ENCODE data around the gene CRIM1.

Gene CRIM1

DNA sequence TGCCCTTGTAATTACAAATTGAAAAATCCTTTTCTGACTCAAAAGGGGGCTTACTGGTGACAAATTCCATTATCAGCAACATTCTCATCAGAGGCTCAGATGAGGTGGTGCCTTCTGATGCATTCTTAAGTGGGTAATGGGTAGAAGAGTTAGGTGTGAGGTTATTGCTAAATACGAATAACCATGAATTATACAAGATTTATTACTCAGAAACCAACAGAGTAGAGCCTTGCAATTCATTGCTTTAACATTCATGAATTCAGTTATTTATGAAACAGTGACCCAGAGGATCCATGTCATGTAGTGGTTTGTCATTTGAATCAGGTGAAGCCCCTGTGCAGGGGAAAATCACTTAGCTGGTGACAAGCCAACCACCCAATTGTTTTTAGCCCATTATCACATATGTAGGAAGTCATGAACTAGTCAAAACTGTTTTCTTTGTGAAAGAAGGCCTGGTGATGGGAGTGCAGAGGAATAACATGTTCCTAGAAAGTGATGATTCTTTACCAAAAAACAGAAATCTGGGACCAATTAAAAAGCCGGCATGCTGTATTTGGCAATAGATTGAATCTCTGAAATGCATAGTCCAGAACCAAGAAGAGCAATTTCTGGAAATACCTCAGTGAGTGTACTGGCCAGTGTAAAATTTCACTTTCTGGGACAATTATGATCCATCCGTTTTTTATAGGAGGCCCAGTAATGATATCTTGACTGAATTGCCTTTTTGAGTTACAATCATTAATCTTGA is 70.2 kb downstream of the CRIM1 start:
- no peaks in the 10 kb centered on the region for H3K36me3 ChIP-seq
- H3K27ac ChIP-seq, result no peak overlapping the region
- H3K4me3 ChIP-seq (ENCODE audit: low read depth, low read length), result no peak overlapping the region
- TF ChIP-seq, protein P1, sequence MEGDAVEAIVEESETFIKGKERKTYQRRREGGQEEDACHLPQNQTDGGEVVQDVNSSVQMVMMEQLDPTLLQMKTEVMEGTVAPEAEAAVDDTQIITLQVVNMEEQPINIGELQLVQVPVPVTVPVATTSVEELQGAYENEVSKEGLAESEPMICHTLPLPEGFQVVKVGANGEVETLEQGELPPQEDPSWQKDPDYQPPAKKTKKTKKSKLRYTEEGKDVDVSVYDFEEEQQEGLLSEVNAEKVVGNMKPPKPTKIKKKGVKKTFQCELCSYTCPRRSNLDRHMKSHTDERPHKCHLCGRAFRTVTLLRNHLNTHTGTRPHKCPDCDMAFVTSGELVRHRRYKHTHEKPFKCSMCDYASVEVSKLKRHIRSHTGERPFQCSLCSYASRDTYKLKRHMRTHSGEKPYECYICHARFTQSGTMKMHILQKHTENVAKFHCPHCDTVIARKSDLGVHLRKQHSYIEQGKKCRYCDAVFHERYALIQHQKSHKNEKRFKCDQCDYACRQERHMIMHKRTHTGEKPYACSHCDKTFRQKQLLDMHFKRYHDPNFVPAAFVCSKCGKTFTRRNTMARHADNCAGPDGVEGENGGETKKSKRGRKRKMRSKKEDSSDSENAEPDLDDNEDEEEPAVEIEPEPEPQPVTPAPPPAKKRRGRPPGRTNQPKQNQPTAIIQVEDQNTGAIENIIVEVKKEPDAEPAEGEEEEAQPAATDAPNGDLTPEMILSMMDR (IDR thresholded peaks at IDR 0.05; ENCODE audit: low read depth, low read length), result no peak
- no peaks in the 10 kb centered on the region for H3K27me3 ChIP-seq (ENCODE audit: insufficient read depth, low read depth, severe bottlenecking)
- no peaks in the 10 kb centered on the region for H3K9me3 ChIP-seq (ENCODE audit: severe bottlenecking)
- no peak for DNase-seq

DNA sequence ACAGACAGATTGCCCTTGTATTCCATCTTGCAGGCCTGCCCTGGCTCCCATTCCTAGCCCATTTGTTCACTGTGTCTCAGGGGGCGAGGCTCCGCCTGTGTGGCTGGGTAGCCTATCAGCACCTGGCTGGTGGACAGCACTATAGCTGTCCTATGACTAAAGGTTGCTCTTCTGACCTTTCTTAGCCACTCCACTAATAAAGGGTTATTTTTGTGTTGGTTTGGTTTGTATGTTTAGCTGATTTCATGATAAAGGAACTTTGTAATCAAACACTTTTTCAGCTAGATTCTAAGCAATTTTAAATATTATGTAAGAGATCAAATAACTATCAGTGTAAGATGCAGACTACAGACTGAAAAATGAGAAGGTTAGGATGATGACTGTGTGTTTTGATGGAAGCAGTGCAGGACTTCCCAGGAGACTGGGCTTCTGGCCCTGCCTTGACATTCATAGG is 72.2 kb downstream of the CRIM1 start:
- H3K36me3 ChIP-seq, result no peaks in the 10 kb centered on the region
- H3K27ac ChIP-seq, result no peak overlapping the region

DNA sequence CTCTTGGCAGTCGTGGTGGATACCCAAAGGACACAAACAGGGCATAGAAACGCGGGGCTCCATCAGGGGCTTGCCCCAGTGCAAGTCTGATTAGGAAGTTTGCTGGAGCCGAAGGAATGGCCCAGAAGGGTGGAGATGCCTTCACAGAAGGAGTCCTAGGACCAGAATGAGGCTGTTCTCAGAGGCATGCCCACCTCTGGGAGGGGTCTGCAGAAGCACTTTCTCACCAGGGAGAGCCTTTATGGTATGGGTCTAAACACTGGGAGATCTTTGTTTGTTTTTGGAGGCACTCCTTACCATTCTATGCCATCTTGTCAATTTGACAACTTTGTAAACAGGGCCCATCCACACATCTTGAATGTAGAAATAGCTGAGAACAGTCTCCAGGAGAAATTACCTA is 75.0 kb downstream of the CRIM1 start:
- H3K36me3 ChIP-seq, result no peaks in the 10 kb centered on the region
- no peak overlapping the region for H3K27ac ChIP-seq
- H3K4me3 ChIP-seq (ENCODE audit: low read depth, low read length), result no peak overlapping the region
- H3K27me3 ChIP-seq (ENCODE audit: insufficient read depth, low read depth, severe bottlenecking), result no peaks in the 10 kb centered on the region
- TF ChIP-seq, protein P1 (IDR thresholded peaks at IDR 0.05; ENCODE audit: low read depth, low read length), result no peak
- H3K9me3 ChIP-seq (ENCODE audit: severe bottlenecking), result no peaks in the 10 kb centered on the region
- DNase-seq, result no peak

More for the DNA sequence above, 72.2 kb downstream of the CRIM1 start:
- H3K9me3 ChIP-seq (ENCODE audit: severe bottlenecking), result no peaks in the 10 kb centered on the region
- DNase-seq, result no peak
- TF ChIP-seq, protein P1 (IDR thresholded peaks at IDR 0.05; ENCODE audit: low read depth, low read length), result no peak
- no peaks in the 10 kb centered on the region for H3K27me3 ChIP-seq (ENCODE audit: insufficient read depth, low read depth, severe bottlenecking)
- no peak overlapping the region for H3K4me3 ChIP-seq (ENCODE audit: low read depth, low read length)

DNA sequence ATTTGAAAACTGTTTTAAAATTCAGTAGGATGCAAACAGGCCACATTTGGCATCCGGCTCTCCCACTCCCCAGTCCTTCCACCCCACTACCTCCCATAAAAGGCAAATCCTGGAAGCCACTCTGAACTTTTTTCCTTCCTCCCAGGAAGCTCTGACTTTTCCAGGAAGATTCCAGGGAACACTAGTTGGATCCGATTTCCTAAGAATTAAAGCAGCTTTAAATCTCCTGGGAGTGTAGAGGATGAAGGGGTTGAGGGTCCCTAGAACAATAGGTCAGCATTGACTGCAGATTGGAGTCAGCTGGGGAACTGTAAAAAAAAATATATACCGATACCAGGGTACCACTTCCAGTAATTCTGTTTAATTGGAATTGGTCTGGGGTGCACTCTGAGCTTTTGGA is 76.9 kb downstream of the CRIM1 start:
- Histone ChIP-seq H3K27ac (no peak overlapping the region), H3K36me3 (no peaks in the 10 kb centered on the region), H3K4me3 (ENCODE audit: low read depth, low read length) (no peak overlapping the region), H3K27me3 (ENCODE audit: insufficient read depth, low read depth, severe bottlenecking) (no peaks in the 10 kb centered on the region), H3K9me3 (ENCODE audit: severe bottlenecking) (no peaks in the 10 kb centered on the region)
- no peak for DNase-seq
- TF ChIP-seq, protein P1 (IDR thresholded peaks at IDR 0.05; ENCODE audit: low read depth, low read length), result no peak

DNA sequence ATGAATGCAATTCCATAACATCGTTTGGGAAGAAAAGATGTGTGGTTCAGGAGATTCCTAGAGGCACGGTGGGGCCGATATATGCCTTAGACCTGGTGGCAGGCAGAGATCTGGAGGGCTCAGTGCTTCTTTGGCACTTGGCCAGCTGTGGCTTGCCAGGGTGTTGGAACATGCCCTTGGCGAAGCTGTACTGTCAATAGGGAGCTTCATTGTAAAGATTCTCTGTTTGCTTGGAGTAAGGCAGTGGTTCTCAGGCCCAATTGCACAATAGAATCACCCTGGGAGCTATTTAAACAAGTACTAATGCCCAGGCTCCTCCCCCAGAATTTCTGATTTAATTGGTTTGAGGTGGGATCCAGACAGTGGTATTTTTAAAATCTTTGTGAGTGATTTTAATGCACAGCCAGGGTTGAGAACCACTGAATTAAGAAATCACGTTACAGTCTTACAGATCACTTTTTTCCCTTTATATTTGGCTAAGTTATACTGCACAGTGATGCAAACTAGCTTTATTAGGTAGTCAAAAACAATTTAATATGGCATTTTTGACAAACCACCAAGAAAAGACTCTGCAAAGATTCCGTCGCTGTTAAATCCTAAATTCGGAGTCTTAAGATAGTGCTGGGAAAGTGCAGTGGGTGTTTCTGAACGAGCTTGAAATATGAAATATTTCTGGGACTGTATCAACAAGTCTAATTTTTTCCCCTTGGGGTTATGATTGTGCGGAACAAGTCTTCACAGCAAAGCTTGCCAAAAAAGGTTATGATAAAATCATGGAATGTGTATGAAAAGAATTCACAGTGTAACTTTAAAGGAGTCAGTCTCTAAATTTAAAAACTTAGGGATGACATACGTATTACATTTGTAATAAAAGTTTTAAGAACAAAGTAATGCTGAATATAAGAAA is 78.0 kb downstream of the CRIM1 start:
- Histone ChIP-seq H3K36me3 (no peaks in the 10 kb centered on the region), H3K27me3 (ENCODE audit: insufficient read depth, low read depth, severe bottlenecking) (no peaks in the 10 kb centered on the region), H3K4me3 (ENCODE audit: low read depth, low read length) (no peak overlapping the region), H3K27ac (no peak overlapping the region), H3K9me3 (ENCODE audit: severe bottlenecking) (no peaks in the 10 kb centered on the region)
- DNase-seq, result no peak
- TF ChIP-seq, protein P1 (IDR thresholded peaks at IDR 0.05; ENCODE audit: low read depth, low read length), result no peak
